HUES64 (cell line): ENCODE measurements around the gene DBN1.

ENCODE experiments used
- H3K27ac ChIP-seq: 2 replicates; pipeline ENCODE4 v1.7.0; 2013; ENCODE audit warnings: low read depth, low read length, inconsistent platforms
- H3K27me3 ChIP-seq: 2 replicates; pipeline ENCODE4 v1.6.1; 2013; ENCODE audit warnings: mild to moderate bottlenecking, low read length; ENCODE audit not compliant: insufficient read depth
- H3K36me3 ChIP-seq: 2 replicates; pipeline ENCODE4 v1.6.1; 2013; ENCODE audit warnings: mild to moderate bottlenecking, low read length; ENCODE audit not compliant: insufficient read depth
- H3K4me1 ChIP-seq: 2 replicates; pipeline ENCODE4 v1.6.1; 2013; ENCODE audit warnings: mild to moderate bottlenecking, low read length, moderate library complexity; ENCODE audit not compliant: insufficient read depth
- H3K4me3 ChIP-seq: 2 replicates; pipeline ENCODE4 v1.5.1; 2013; ENCODE audit warnings: mild to moderate bottlenecking, low read length, moderate library complexity
- H3K9ac ChIP-seq: 2 replicates; pipeline ENCODE4 v1.6.1; 2013; ENCODE audit warnings: mild to moderate bottlenecking, low read depth, low read length
- H3K9me3 ChIP-seq: 2 replicates; pipeline ENCODE4 v1.6.1; 2013; ENCODE audit warnings: low read depth, low read length; ENCODE audit not compliant: insufficient read depth
- WGBS: fragments of 150-250, 120-280 bp; methylation state at CpG from one replicate; pipeline ENCODE4 v1.1.7; 2013; ENCODE audit warnings: missing lambda C conversion rate; 5-methylcytosine and 5-hydroxymethylcytosine counted together

Gene DBN1

DNA sequence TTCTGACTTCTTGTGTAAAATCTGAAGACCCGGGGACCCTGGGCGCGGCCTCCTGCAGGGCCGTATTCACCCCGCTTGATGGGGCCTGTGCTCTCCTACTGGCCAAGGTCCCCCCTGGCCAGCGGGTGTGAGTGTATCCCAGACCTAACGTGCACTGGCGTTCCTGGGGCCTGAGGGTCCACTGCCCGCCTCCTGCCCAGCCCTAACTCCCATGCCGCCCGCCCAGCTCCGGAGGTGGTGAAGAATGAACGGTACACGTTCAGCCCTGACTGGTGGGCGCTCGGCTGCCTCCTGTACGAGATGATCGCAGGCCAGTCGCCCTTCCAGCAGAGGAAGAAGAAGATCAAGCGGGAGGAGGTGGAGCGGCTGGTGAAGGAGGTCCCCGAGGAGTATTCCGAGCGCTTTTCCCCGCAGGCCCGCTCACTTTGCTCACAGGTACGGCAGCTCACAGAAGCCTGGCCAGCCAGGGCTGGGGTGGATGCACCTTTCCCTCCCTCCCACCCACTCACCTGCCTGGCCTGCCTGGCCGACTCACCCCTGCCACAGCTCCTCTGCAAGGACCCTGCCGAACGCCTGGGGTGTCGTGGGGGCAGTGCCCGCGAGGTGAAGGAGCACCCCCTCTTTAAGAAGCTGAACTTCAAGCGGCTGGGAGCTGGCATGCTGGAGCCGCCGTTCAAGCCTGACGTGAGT is 37.4 kb downstream of the DBN1 start:
- H3K4me3 ChIP-seq: no peak overlapping the region
- no peaks in the 10 kb centered on the region; the same call in 1 of the 2 replicates for H3K4me1 ChIP-seq
- H3K9ac ChIP-seq: no peak overlapping the region
- no peaks in the 10 kb centered on the region for H3K9me3 ChIP-seq
- H3K36me3 ChIP-seq: peaks cover 65% of the 10 kb centered on the region
- H3K27me3 ChIP-seq: no peaks in the 10 kb centered on the region
- WGBS: 93% methylated on average over 37 of the region's 37 CpGs
- H3K27ac ChIP-seq: no peak overlapping the region

DNA sequence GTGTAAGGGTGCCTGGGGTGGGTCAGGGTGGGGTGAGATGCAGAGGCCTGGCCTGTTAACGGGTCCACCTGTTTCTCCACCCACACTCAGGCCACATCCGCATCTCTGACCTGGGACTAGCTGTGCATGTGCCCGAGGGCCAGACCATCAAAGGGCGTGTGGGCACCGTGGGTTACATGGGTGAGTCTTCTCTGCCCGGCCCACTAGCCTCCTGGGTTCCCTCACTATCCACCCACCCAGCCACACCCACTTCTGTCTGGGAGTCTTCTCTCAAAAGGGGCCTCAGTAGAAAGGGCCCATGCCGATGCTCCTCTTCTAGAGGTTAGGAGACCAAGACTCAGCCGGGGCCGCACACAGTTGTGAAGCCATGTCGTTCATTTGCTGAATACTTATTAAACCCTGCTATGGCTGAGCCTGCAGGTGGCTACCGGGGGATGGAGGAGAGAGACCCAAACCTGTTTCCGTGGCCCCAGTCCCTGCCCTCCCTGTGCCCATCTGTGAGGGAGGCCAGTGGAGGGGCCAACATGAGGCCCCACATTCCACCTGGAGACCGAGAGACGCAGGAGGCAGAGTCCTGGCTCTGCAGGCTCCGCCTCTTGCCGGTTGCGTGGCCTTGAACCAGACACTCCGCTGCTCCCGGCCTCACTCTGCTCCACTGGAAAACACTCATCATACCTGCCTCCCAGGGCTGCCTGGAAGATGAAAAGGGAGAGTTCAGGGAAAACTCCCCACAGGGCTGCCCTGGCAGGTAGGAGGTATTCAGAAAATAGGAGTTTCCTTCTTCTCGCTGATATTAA is 38.3 kb downstream of the DBN1 start:
- H3K9ac ChIP-seq: no peak overlapping the region
- H3K27ac ChIP-seq: no peak overlapping the region
- H3K27me3 ChIP-seq: no peaks in the 10 kb centered on the region
- H3K9me3 ChIP-seq: no peaks in the 10 kb centered on the region
- 97% methylated on average over 20 of the region's 20 CpGs for WGBS
- peaks cover 66% of the 10 kb centered on the region for H3K36me3 ChIP-seq
- no peaks in the 10 kb centered on the region; the same call in 1 of the 2 replicates for H3K4me1 ChIP-seq
- no peak overlapping the region for H3K4me3 ChIP-seq

DNA sequence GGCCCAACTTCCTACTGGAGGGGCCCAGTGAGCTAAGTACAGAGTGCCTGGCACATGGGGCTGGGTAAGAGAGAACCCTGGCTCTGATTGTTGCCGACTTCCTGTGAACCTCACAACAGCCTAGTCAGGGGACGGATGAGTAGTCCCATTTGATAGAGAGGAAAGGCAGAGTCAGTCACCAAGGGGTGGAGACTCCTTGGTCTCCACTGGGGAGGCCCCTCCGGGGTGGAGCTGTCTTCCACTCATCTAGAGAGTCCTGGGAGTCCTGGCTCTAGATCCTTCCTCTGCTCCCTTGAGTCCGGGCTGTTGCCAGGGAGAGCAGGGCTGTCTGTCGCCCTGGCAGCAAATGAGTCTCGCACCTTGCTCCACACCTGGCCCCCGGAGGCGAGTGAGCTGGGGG is 39.0 kb downstream of the DBN1 start:
- H3K9ac ChIP-seq: no peak overlapping the region
- H3K27ac ChIP-seq: no peak overlapping the region
- 93% methylated on average over 8 of the region's 8 CpGs for WGBS
- no peaks in the 10 kb centered on the region for H3K9me3 ChIP-seq
- H3K36me3 ChIP-seq: peaks cover 66% of the 10 kb centered on the region
- H3K4me1 ChIP-seq: no peaks in the 10 kb centered on the region; the same call in 1 of the 2 replicates
- H3K4me3 ChIP-seq: no peak overlapping the region
- H3K27me3 ChIP-seq: no peaks in the 10 kb centered on the region

DNA sequence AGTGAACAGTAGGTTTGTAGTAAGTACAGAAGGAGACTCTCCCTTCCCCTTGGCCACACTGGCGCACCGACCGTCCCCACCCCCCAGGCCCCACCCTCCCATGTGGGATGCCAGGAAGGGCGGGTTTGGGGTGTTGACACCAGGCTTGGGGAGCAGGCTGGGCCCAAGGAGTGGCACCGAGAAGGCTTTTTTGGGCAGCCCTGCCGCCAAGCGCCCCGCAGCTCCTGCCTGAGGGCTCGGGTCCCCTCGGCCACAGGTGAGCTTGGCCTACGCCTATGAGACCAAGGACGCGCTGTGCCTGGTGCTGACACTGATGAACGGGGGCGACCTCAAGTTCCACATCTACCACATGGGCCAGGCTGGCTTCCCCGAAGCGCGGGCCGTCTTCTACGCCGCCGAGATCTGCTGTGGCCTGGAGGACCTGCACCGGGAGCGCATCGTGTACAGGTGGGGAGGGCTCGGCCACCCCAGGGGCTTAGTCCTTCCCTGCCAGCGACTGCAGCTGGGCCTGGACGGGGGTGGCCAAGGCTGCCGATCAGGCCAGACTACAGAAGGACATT is 39.7 kb downstream of the DBN1 start:
- no peak overlapping the region for H3K9ac ChIP-seq
- no peaks in the 10 kb centered on the region for H3K9me3 ChIP-seq
- no peak overlapping the region for H3K27ac ChIP-seq
- WGBS: 95% methylated on average over 29 of the region's 29 CpGs
- H3K36me3 ChIP-seq: peaks cover 63% of the 10 kb centered on the region
- no peak overlapping the region for H3K4me3 ChIP-seq
- no peaks in the 10 kb centered on the region for H3K27me3 ChIP-seq
- no peaks in the 10 kb centered on the region; the same call in 1 of the 2 replicates for H3K4me1 ChIP-seq

DNA sequence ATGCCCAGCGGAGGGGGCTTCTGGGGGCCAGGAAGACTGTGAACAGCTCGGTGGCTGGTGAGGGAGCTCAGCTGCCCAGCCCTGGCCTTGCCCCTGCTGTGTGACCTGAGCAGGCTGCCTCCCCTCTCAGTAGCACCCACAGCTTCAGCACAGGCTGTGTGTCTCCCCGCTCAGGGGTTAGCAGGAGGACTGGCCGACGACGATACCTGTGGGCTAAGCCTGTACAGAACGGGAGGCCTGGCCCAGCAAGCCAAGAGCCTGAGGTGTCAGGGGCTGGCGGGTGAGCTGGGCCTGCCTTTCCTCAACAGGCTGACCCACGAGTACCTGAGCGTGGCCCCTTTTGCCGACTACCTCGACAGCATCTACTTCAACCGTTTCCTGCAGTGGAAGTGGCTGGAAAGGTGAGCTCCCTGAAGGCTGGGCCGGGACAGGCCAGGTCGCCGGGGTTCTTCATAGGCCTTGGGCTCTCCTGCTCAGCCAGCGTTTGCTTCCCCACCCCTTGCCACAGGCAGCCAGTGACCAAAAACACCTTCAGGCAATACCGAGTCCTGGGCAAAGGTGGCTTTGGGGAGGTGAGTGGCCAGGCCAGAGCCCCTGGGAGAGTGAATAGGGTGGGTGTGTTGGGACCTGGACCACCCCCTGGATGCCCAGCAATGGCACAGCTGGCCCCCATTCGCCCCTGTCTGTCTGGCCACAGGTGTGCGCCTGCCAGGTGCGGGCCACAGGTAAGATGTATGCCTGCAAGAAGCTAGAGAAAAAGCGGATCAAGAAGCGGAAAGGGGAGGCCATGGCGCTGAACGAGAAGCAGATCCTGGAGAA is 40.4 kb downstream of the DBN1 start:
- Histone ChIP-seq H3K27ac (no peak overlapping the region), H3K36me3 (peaks cover 57% of the 10 kb centered on the region), H3K9ac (no peak overlapping the region), H3K9me3 (no peaks in the 10 kb centered on the region), H3K27me3 (no peaks in the 10 kb centered on the region), H3K4me3 (no peak overlapping the region), H3K4me1 (peaks cover under 1% of the 10 kb centered on the region; the same call in 1 of the 2 replicates)
- WGBS: 92% methylated on average over 25 of the region's 25 CpGs

DNA sequence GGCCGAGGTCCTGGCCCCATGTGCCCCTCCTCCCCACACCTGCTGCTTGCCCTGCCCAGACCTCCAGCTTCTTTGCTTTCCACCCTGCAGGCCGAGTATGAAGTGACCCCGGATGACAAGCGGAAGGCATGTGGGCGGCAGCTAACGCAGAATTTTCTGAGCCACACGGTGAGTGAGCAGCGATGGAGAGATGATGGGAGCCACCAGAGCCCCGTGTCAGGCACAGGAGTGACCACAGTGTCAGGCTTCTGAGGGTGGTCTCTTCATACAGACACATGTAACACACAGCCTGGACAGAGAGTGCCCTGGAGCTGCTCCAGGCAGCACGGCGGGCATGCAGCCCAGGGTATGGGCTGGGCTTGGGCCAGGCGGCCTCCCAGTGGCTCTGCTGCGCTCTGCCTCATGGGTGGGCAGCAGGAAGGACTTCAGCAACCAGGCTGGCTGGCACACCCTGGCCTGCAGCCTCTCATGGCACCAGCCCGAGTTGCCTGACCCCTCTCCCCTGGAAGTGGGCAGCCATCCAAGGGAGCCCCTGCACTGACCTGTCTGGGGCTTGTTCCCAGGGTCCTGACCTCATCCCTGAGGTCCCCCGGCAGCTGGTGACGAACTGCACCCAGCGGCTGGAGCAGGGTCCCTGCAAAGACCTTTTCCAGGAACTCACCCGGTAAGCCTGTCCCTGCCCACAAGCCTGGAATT is 41.1 kb downstream of the DBN1 start:
- H3K9ac ChIP-seq: no peak overlapping the region
- peaks cover 9% of the 10 kb centered on the region for H3K4me1 ChIP-seq
- H3K4me3 ChIP-seq: no peak overlapping the region
- no peaks in the 10 kb centered on the region for H3K9me3 ChIP-seq
- H3K27ac ChIP-seq: no peak overlapping the region
- 95% methylated on average over 18 of the region's 18 CpGs for WGBS
- H3K27me3 ChIP-seq: no peaks in the 10 kb centered on the region
- peaks cover 51% of the 10 kb centered on the region for H3K36me3 ChIP-seq

DNA sequence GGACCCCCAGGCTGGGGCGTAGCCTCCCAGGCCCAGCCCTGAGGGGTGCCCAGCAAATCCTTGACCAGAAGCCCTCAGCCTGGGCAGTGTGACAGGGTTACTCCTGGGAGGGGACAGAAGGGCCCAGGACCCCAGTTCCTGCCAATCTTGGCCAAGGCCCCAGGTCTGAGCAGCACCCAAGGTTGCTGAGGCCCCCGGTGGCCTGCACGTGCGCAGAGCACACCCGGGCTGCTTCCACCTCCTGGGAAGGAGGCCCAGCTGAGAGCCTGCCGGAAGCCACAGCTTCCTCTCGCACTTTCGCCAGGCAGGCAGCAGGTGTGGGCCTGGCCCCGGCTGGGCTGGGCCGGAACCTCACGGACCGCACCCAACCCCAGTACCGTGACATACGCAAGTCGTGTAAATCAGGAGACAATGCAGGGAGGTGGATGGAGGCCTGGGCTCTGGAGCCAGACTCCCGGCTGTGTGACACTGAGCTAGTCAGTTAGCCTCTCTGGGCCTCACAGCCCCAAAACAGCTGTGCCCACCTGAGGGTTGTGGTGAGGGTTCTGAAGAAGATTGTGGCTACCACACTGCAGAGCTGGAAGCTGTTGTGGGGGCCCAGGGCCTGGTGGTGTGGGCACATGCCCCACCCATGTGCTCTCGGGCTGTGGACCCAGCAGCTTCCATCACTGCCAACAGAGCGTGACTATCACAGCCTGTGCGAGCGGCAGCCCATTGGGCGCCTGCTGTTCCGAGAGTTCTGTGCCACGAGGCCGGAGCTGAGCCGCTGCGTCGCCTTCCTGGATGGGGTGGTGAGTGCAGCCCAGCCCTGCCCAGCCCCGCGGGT is 41.9 kb downstream of the DBN1 start:
- Histone ChIP-seq H3K27ac (no peak overlapping the region), H3K36me3 (peaks cover 49% of the 10 kb centered on the region), H3K9me3 (no peaks in the 10 kb centered on the region), H3K4me1 (peaks cover 11% of the 10 kb centered on the region), H3K4me3 (no peak overlapping the region), H3K9ac (no peak overlapping the region), H3K27me3 (no peaks in the 10 kb centered on the region)
- WGBS: 95% methylated on average over 29 of the region's 29 CpGs

DNA sequence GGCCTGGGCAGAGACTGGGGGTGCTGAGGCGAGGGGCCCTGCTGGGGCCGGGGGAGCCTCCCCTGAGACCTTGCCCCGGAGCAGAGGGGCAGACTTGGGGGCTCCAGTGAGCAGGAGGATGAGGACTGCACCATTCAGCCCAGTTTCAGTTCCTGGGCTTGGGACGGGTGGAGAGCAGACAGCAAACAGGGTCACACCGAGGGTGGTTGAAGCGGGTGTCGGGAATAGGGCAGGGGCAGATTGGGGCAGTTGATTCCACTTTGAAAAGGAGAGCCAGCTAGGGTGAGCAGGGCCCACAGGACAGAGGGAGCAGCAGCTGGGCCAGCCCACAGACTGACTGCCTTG is 42.5 kb downstream of the DBN1 start:
- H3K27me3 ChIP-seq: no peaks in the 10 kb centered on the region
- no peaks in the 10 kb centered on the region for H3K9me3 ChIP-seq
- H3K27ac ChIP-seq: no peak overlapping the region
- H3K4me1 ChIP-seq: peaks cover 11% of the 10 kb centered on the region
- H3K4me3 ChIP-seq: no peak overlapping the region
- no peak overlapping the region for H3K9ac ChIP-seq
- H3K36me3 ChIP-seq: peaks cover 46% of the 10 kb centered on the region
- 91% methylated on average over 7 of the region's 7 CpGs for WGBS

DNA sequence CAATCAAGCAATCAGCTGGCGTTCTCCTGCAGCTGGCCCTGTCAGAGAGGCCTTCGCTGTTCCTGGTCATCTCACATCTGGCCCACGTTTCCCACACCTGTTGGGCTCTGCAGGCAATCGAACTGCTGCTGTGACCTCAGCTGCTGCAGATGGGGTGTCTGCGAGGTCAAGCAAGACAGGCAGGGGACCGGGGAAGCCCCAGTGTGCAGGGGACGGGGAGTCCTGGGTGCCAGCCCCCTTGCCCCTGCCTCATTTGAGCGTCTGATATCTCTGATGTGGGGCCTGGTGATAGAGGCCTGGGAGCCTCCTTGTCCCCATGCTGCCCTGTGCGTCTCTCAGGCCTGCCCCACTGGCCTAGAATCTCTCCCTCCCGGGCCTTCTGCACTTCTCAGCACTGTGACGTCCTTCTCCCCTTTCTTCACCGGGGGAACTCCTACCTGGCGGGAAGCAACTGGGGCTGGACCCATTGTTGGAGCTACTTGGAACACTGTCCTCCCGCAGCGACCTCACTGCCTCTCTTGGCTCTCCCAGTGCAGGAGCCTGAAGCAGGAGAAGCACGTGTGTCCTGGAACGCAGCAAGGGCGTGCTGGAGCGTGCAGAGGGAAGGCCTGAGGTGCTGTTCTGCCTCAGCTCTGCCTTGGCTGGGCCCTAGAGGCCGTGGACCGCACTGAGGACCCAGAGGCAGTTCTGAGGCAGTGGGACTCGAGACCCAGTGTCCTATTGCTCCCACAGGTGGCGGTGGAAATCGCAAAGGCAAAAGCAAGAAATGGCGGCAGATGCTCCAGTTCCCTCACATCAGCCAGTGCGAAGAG is 43.1 kb downstream of the DBN1 start:
- Histone ChIP-seq H3K9ac (no peak overlapping the region), H3K27ac (no peak overlapping the region), H3K27me3 (no peaks in the 10 kb centered on the region), H3K4me1 (peaks cover 13% of the 10 kb centered on the region), H3K9me3 (no peaks in the 10 kb centered on the region), H3K36me3 (peaks cover 42% of the 10 kb centered on the region), H3K4me3 (no peak overlapping the region)
- WGBS: 93% methylated on average over 26 of the region's 26 CpGs
